ENCODE data around the gene PPIB.

The PPIB gene

DNA sequence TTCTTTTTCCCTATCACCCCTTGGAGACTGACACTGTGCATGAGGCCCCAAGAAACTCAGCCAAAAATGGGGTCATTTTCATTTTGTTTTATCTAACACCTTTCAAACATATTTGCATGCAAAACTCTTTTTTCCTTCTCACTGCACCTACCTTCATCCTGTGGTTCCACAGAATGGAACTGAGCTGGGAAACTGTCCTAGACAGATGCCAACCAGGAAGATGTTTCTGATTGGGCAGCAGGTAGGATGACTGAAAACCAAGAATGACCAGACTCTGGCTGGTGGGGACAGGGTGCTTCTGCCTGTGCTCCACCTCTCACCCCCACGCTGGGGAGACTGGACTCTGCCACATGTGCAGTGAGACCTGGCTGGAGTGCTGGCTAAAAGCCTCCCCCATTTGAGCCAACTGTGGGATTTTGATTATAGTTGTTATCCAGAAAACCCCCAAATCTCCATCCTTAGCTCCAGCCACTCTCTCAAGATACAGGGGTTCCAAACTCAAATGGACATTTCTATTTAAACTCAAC, 5.2 kb downstream of the PPIB start:
- DNase-seq: no peak

DNA sequence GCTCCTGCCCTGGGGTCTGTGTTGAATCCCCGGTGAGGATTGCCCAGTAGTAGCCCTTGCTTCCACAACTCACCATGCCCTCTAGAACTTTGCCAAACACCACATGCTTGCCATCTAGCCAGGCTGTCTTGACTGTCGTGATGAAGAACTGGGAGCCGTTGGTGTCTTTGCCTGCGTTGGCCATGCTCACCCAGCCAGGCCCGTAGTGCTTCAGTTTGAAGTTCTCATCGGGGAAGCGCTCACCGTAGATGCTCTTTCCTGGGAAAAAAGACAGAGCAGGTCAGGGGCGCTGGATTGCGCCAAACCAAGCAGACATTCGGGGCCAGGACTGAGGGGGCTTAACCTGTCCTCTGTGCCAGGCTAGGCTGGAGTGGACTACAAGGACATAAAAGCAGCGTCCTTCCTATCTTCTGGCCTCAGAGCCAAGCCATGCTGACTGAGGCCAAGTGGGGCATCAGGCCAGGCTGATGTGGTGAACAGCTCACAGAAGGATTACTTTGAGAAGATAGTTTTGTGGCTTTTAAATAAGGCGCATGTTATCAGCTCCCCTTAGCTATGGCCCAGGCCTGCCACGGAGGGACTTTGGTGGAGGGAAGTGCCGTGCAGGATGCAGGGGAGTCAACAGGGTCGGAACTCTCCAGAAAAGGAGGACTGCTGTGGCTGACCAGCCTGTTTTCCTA, 6.0 kb downstream of the PPIB start:
- DNase-seq: no peak

DNA sequence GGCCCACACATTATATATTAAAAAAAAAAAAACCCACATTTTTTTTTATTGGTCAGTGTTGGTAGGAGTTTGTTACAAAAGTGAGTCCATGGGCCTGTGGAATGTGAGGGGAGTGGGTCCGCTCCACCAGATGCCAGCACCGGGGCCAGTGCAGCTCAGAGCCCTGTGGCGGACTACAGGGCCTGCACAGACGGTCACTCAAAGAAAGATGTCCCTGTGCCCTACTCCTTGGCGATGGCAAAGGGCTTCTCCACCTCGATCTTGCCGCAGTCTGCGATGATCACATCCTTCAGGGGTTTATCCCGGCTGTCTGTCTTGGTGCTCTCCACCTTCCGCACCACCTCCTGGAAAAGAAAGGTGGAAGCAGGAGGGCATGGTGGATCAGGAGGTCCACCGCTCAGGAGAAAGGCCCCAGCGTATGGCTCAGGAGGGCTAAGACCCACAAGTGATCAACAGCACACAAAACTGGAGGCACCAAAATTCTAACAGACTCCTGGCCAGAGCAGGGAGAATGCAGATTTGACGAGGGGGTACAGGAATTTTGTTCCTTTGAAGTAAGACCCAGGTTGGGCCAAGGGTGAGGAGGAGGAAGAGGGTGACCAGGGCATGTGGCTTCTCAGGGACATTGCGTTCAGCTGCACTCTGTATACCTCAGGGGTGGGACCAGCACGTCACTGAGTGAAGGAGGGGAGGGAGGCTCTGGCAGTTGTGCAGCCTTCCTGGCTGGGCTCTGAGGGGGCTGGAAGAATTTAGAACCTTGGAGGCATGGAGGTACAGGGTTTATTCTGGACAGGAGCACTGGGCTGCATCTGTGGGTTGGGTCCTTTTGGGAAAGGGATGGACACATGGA, 6.8 kb downstream of the PPIB start:
- no peak for DNase-seq

DNA sequence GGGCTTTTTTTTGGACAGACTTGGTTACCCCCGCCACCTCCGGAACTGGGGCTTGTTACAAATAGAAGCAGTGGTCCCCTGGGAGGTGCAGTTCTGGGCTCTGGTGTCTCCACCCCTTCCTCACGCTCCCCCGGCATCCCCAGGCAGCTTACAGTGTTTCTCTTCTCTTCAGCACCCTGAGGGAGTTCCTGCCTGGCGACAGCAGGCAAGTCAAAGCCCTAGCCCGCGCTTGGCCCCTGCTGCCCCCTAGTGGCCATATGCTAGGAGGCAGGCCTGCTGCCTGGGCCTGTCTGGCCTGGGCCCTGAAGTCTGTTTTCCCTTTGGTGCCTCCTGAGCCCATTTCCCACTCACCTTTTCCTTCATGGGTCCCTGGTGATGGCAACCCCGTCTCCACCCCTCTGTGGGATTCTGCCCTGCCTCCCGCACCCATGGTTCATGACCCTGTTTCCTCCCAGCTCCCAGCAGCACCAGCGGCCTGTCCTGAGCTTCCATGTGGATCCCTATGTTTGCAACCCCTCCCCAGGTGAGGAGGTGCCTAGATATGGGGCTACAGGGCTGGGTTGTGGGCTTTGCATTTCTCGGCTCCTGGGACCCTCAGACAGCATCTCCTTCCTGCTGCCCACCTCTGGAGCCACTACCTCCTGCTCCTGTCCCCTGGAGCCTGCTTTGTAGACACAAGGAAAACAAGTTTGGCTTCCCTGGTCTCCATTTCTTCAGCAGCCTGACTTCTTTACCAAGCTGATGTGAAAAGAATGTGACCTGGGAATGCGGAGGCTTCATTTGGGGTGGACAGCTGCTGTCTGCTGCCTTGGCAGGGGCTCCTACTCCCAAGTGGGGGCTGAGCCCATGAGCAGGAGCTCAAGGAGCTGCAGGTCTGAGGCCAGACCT, 9.1 kb downstream of the PPIB start:
- DNase-seq: peak; percentile 63 to 78

DNA sequence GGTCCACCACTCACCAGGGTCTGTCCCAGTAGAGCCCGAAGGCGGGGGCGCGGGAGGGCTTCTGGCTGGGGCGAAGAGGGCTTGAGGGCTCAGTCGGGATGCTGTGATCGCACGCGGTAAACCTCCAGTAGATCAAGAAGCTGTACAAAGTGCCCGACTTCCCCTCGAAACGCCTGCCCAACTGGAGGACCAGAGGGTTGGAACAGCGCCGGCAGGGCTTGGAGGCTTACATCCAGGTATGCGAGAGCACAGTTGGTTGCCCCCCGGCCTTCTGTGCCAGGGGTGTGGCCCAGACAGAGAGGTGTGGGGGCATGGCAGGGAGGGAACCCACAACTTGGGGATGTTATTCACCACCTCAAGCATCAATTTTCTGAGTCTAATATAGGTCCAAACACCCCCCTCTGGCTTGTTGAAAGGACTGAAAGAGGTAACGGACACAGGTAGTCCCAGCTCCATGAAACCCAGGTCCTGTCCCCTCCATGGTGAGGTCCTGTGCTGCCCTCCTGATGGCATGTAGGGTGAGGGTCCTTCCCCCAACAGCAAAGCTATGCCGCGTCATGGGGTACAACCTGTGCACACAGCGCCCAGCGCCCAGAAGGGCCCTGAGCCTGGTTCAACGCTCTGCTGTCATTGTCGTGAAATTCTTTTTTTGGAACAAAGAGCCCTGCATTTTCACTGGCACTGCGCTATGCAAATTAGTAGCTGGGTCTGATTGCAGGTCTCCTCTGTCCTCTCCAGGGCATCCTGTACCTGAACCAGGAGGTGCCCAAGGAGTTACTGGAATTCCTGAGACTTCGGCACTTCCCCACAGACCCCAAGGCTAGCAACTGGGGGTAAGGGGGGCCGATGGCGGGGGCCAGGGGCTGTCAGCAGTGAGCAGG, 10.1 kb downstream of the PPIB start:
- no peak for DNase-seq

DNA sequence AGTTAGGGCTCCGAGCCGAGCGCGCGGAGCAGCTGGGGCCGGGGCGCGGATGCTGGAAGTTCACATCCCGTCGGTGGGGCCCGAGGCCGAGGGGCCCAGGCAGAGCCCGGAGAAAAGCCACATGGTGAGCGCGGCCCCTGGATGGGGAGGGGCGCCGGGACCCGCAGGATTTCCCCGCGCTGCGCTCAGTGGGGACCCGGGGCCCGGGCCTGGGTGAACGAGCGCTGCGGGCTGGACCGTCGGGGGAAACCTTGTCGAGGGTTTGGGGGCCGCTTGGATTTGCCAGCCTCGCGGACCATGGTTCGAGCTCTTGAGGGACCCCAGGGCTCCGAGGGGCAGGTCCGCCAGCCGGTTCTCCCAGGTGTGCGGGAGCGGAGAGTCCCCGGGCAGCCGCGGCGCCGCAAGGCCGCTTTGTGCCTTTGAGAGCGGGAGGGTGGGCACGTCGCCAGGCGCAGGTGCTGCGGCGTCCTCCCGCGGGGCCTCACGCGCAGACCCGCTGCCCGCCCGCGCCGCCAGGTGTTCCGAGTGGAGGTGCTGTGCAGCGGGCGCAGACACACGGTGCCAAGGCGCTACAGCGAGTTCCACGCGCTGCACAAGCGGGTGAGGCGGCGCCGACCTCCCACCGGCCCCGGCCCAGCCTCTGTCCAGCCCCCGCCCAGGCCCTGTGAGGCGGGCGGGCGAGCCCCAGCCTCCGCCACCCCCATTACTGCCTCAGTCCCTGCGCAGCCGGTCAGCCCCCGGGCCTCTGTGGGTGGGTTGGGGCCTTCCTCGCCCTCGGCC, 10.9 kb downstream of the PPIB start, which contains the start of gene SNX22:
SNX22 (plus strand) TSS at position 5 of the 780 bp plus-strand sequence; CDS start at position 50, 45 bp downstream.
- no peak for DNase-seq

DNA sequence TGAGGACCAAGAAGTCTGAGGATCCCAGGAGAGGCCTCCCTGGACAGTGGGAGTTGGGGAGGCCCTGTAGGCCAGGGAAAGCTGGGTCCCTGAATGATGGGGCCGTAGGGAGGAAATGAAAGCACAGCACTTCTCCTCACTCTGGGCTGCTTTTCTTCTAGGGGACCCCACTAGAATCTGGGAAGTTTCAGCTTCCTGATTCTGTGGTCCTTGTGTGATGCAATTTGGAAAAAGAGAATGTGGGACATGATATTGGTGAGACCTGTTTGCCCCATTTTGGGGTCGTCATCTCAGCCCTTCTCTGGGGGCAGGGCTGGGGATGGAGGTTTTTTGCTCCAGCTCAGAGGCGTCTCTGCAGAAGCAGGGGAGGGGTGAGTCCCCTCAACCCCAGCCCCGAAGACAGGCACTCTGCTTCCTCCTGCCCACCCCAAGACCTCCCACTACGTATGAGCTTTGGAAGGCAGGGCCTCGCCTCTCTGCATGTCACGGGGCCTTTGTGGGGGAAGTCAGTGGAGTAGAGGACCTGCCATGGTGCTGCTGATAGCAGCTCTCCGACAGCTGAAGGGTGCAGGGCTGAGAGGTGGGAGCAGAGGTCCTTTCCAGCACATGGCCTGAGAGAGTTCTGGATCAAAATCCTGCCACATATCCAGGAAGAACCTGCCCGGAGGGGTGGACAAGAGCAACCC, 12.8 kb downstream of the PPIB start:
- no peak for DNase-seq

DNA sequence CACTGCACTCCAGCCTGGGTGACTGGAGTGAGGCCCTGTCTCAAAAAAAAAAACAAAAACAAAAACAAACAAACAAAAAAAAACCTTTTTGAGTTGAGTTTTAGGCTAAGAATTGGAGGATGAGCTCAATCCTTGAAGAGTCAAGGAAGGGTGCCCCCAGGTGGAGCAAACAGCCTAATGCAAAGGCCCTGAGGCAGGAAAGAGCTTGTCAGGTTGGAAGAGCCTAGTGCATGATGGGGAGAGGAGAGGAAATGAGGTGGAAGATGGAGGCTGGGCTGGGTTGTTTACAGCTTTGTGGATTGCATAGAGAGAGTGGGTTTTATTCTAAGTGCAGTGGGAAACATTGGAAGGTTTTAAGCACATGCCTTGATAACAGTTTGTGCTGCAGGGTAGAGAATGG, 13.4 kb downstream of the PPIB start:
- DNase-seq: no peak

DNA sequence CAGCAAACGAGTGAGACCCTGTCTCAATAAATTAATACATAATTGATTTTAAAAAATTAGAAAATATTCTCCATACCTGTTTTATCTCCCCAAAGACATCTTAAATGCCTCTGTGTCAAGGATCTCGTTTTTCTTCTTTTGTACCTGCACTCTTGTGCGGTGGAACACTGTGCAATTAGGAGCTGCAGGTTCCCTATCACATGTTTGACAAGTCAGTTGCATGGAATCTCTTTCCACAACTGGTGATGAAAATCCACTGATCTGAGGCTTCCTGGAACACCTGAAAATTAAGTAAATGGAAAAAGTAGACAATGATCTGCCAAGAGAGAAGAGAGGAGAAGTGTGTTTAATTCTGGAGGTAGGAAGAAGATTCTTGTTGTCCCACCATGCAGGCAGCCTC, 14.2 kb downstream of the PPIB start:
- DNase-seq: no peak

DNA sequence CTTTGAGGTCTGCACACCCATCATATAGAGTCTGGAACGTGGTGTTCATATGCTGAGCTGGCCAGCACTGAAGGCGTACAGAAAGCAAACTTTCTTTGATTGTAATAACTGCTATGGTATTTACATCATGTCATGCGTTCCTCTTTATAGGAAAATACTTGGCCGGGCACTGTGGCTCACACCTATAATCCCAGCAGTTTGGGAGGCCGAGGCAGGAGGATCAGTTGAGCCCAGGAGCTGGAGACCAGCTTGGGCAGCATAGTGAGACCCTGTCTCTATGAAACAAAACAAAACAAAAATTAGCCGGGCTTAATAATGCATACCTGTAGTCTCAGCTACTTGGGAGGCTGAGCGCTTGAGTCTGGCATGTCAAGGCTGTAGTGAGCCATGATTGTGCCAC, 14.7 kb downstream of the PPIB start:
- DNase-seq: no peak

DNA sequence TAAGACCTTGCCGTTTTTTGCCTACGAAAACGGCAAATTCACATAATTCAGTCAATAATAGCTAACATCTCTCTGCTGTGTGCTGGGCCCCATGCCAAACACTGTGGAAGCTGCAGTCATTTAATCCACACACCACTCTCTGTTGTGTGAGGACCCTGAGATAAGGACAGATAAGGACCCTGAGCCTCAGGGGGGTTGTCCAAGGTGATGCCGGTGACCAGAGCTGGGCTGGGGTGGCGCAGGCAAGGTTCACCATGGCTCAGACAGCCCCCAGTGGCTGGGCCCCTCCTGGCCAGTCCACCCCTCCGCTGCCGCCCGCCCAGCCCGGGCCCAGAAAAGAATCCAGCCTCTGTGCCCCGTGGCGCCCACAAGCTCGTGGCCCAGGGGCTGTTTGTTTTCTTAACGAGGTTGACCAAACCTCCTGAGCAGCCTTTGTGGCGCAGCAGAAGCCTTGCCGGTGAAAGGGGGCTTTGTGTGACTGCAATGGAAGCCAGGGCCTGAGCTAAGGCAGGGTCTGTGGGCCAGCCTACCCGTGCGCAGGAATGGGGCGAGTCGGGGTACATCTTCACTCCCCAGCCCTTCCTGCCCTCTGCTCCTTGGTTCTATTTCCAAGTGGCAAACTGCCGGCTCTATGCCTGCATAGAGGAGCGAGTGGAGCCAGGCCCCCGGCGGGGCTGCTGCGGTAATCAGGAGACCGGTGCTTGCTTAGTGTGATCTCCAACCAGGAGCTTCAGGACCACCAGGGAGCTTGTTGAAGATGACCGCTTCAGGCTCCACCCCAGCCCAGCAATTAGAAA, 15.7 kb downstream of the PPIB start:
- DNase-seq: no peak

DNA sequence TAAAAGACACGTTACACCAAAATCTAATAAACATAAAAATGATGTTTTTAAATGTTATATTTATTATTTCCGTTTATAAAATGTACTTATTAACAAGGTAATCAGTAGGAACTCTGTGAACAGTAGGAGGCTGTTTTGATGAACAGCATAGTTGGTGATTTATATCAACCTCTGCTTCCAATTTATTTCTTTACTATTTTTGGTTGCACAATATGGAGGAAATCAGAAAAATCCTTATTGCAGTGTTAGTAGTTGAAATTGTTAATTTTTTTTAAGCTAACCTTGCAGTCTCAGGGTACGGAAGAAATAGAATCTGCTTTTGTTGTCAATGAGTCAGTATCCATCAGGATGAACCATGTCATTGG, 16.3 kb downstream of the PPIB start:
- DNase-seq: no peak

DNA sequence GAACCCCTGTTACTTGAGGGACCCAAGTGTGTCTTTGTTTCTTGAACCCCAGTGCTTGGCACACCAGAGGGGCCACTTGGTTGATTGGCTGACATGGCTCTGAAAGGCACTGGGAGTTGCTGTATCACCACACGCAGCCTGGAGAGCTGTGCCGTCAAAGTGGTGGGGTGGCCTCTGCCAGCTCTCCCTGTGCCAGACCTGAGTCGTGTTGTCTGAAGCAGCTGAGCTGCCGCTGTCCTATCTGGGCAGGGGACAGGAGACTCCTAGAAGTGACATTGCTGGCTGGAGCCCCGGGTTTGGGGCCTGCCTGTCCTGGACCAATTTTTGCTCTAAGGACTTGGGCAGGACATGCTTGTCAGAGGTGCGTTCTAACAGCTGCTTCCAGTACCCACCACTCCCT, 16.8 kb downstream of the PPIB start:
- DNase-seq: no peak

DNA sequence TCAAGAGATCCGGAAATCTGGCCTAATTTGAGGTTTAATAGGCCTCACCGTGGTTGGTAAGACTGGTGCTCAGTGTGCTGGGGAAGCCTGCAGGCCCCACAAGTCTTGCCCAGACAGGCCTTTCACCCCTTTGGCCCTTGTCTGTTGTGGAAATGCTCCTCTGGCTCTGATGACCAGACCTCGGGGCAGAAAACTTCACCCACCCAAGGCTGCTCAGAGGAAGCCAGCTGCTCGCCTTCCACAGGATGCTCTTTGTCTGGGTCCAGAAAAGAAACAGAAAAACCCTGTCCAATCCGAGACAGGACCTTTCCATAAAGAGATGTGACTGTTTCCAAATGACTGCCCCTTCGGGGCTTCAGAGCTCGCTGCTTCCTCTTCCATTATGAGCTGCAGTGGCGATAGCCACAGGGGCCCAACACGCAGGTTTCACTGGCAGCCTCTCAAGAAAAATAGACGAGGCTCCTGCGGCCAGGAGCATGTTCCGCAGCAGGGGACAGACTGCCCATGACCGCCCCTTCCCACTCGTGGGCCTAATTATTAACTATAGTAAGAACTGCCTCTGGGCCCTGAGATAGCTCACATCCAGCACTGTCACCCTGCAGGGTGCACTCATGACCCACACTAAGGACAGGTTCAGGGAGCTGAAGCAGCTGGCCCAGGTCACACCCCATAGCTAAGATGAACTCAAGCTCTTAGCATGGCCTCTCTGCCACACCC, 18.1 kb downstream of the PPIB start:
- DNase-seq: no peak

DNA sequence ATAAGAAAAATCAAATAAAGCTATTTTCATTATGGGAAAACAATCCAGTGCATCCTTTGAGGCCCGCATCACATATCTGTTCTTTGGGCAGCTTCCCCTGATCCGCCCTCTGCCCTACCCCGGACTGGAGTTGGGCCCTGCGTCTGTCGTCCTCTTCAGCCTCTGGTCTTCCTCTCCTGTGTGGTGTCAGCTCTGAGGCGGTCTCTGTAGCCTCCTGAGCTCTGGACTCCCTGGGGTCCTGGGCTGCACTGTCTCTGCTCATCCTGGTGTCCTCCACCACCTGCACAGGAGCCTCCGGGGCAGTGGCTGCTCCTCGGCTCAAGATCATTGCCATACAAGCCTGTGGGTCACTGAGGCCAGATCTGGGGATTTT, 18.6 kb downstream of the PPIB start:
- DNase-seq: no peak

DNA sequence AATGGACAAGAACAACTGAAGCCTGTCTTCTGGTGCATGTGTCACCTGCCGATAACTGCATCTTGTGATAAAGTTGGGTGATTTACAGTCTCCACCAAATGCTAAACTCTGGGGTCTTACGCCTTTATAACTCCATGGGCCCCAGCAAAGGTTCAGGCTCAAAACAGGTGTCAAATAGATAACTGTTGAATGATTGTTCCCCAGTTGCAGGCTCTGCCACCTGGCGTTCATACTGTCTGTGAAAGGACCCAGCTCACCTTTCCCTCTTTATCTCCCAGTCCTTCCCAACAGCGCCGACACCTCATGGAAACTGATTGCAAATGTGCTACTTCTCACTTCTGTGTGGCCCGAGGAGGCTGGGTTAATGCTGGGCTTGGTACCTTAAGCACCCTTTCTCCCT, 19.5 kb downstream of the PPIB start:
- no peak for DNase-seq

DNA sequence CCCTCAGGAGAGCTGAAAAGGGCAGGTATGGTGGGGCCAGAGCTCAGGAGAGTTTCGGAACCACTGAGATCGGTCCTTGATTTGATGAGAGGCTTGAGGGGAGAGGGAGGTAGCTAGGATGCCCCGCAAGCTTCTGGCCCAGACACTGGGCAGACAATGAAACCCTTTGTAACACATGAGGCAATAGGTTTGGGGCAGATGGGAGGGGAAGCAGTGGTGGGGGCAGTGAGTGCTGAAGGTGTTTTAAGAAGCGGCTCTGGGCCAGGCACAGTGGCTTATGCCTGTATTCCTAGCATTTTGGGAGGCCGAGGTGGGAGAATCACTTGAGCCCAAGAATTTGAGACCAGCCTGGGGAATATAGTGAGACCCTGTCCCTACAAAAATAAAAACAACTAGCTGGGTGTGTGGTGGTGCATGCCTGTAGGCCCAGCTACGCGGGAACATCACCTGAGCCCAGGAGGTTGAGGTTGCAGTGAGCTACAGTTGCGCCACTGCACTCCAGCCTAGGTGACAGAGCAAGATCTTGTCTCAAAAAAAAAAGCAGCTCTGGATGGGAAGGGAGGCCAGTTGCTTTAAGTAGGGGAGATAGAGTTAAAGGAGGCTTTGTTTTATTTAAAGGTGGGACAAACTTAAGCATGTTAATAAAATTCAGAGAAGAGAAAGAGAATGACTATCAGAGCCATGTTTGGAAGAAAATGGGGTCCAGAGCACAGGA, 20.9 kb downstream of the PPIB start:
- DNase-seq: no peak

DNA sequence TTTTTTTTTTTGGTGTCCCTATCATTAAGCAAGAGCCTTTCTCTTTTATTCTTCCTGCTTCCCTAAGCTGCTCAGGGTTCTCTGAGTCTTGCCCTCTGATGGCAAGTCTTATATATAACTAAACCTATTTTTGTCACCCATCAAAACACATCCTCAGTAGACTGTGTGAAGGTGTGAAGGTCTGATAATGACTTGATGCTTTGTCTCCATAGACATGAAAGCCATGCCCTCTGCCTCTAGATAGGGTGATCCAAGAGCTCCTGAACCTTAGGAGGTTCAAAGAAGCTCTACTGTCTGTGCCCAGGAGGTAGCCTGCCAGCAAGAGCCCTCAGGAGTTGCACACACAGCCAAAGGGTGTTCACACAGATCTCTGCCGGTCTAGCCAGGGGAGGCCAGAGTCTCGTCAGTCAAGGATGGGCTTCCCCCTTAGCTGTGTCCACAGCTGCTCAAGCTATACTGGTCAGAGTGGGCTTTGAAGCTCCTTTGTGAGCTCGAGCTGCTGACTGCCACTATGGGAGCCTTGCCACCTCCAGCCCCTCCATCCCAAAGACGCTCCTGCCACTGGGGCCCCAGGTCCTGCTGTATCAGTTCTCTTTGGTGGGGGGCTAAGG, 24.4 kb downstream of the PPIB start:
- no peak for DNase-seq

Data from bone marrow (tissue), 2 donors.